D721Med (cell line): ENCODE measurements around the gene LYRM4.

Experiments
- DNase-seq: peaks from one replicate; pipeline ENCODE4 v3.0.0; 2011; ENCODE audit warnings: low spot score; ENCODE audit not compliant: insufficient read length
- FAIRE-seq: peaks from 2 replicates; lab custom pipeline; 2011; peaks lifted over from hg19 to GRCh38; lab: Jason Lieb, UNC
- CTCF ChIP-seq: IDR thresholded peaks from 2 replicates; pipeline ENCODE4 v1.5.1; 2012; ENCODE audit warnings: mild to moderate bottlenecking, control low read depth; ENCODE audit not compliant: insufficient read depth; ENCODE audit errors: missing control alignments

LYRM4 gene

GRCh38 chr6:5257400-5257799 is 3.4 kb downstream of the LYRM4 start:
- TF ChIP-seq CTCF = no peak
- FAIRE-seq (no peak), DNase-seq (no peak)

- DNase-seq (no peak), FAIRE-seq (no peak)
- no peak for TF ChIP-seq CTCF
Observed at GRCh38 chr6:5256952-5257351, 3.8 kb downstream of the LYRM4 start.

- TF ChIP-seq CTCF = no peak
- FAIRE-seq = no peak
- DNase-seq = no peak
Observed at GRCh38 chr6:5250911-5251310, 9.8 kb downstream of the LYRM4 start.

GRCh38 chr6:5250451-5250850 is 10.3 kb downstream of the LYRM4 start:
- no peak for FAIRE-seq

GRCh38 chr6:5249451-5250122 is 11.2 kb downstream of the LYRM4 start:
- TF ChIP-seq CTCF = no peak
- FAIRE-seq = no peak
- DNase-seq = no peak

More at GRCh38 chr6:5250451-5250850, 10.3 kb downstream of the LYRM4 start:
- DNase-seq = no peak
- no peak for TF ChIP-seq CTCF

- TF ChIP-seq CTCF = no peak
- FAIRE-seq = no peak
Observed at GRCh38 chr6:5248302-5249098, 12.2 kb downstream of the LYRM4 start.

GRCh38 chr6:5247201-5247600 is 13.5 kb downstream of the LYRM4 start:
- TF ChIP-seq CTCF = no peak
- no peak for FAIRE-seq
- no peak for DNase-seq

More at GRCh38 chr6:5248302-5249098, 12.2 kb downstream of the LYRM4 start:
- no peak for DNase-seq
